Activated CD4-positive, alpha-beta T cell treated with anti-CD3 and anti-CD28 coated beads for 4 hours (primary cell): ENCODE results near the gene SRGAP1.
"Not testable (repeated sequence)": the region's sequence is repeated elsewhere in the genome, so short reads cannot be mapped to it uniquely, and the experiment has no call there.

ENCODE experiments used
- DNase-seq, 2 donors: peaks; one replicate each; pipeline ENCODE4 v3.0.0-alpha.2; 2020

The SRGAP1 gene

GRCh38 chr12:64092507-64093196 lies 248.2 kb downstream of the SRGAP1 start:
- DNase-seq, result no peak

DNA sequence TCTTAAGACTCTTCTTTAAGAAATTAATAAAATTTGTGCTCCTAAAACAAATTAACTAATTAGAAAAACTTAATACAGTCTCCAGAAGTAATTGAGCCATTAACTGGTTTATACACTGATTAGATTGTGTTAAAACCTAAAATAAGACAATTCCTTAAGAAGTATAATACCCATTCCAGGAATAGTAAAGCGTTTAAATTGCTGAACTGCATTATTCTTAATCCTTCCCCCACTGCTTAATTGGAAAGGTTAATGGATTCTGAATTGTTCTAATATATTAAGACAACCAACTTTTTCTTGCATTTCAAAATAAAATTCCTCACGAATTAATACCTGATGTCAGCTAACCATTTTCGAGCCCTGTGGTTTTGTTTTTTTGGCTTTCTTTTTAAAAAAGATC lies 249.2 kb downstream of the SRGAP1 start:
- no peak for DNase-seq

DNA sequence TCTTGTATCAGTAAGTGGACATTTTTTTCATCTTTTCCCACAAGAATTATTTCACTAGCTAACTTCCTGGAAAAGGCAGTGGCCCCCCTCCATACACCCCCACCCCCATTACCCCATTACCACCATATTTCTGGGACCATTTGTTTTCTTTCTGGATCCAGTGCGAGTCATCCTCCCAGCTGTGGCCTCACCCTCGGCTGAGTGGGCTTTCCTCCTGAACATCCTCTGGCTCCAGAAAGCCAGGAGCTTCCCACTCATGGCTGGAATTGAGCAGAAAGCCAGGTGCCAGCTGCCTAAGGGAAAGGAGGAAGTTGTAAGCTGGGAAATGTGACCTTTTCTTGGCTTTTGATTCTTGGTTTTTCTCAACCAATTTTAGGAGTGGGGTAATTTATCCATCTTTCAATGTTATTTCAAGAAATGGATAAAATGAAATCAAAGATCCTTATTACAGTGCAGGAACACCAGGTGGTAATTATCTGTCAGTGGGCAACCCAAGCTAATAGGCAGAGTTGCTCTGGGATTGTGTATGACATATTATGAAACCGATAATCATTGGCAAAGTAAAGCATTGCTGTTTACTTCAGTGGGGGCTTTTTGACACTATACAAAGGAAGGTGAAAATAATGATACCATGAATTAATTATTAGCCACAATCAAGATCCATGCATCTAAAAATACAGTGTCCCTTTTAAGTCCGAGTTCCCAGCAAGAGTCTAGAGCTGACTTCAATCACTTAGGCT lies 253.0 kb downstream of the SRGAP1 start:
- DNase-seq, result no peak

DNA sequence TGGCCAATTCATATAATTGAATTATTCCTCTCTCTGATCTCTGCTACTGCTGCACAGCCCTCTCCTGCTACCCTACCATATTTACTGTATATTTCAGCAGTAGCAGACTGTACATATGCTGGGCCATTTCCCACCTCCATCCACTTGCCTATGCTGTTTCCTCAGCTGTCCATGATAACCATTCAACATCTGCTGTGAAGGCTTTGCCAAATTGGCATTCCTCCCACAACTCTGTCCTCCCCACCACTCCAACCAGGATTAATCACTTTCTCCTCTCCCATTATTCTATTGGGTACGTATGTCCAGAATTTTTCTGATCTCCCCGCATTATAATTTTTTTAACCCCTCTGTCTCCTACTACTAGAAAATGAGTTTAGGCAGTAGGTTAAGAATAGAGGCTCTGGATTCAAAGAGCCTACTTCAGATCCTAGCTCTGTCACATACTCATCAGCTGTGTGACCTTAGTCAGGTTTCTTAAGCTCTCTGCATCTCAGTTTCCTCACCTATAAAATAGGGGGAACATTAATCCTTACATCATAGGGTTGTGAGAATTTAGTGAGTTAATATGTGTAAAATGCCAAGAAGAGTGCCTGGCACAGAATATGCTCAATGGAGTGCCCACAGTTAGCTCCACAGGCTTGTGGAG lies 254.3 kb downstream of the SRGAP1 start:
- DNase-seq, result no peak

GRCh38 chr12:64099397-64099796 lies 254.9 kb downstream of the SRGAP1 start:
- no peak for DNase-seq

DNA sequence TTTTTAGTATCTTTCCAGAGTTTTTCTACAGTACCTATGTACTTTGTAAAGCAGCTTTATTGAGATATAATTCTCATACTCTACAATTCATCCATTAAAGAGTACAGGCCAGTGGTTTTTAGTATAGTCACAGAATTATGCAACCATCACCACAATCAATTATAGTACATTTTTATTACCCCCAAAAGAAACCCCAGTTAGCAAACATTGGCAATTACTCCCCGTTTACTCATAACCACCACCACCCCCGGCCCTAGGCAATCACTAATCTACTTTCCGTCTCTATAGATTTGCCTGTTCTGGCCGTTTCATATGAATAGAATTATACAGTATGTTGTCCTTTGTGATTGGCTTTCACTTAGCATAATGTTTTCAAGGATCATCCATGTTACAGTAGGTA lies 257.8 kb downstream of the SRGAP1 start:
- DNase-seq, result no peak

- no peak for DNase-seq
Measured at GRCh38 chr12:64103825-64104740, 259.6 kb downstream of the SRGAP1 start.

DNA sequence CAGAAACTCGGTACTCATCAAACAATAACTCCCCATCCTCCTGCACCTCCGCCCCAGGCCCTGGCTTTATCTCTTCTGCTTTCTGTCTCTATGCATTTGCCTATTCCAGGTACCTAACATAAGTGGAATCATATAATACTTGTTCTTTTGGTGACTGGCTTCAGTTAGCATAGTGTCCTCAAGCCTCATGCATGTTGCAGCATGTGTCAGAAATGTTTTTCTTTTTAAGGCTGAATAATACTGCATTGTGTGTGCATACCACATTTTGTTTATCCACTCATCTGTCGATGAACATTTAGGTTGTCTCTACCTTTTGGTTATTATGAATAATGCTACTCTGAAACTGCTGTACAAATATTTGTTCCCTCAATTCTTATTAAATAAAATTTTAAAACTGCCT lies 260.5 kb downstream of the SRGAP1 start:
- DNase-seq, result no peak

DNA sequence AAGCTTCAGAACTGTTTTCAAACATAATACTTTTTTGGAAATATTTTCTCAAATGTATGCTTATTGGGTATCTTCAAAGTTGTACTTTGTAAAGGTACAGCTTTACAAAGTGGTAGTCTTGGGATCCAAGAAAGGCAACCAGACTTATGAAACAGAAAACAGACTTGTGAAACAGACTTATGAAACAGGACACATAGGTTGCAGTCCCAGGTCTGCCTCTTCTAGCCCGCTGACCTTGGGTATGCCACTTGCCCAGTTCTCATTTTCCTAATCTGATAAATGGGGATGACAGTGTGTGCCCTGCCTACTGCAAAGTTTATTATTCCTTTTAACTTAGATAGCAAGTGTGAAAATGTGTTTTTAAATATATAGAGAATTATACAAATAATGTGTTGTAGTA lies 263.3 kb downstream of the SRGAP1 start:
- no peak for DNase-seq

GRCh38 chr12:64109706-64110105 lies 265.2 kb downstream of the SRGAP1 start:
- no peak for DNase-seq

DNA sequence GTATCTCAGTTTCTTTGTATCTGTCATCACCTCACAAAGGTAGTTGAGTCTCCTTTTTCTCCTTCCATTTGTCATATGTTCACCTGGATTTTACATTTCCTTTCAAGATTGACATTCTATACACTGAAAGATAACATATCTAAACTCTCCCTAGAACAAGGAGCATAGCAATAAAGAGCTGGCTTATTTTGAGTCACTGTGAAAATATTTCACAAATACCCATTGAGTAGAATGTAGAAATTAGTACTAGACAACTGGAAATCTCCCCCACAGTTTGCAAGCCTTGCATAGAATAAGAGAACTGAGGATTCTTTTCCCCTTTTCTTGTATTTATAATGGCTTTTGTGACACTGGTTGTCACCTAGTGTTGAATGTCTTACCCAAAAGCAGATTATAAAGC lies 266.4 kb downstream of the SRGAP1 start:
- DNase-seq, result no peak

GRCh38 chr12:64116969-64117368 lies 272.5 kb downstream of the SRGAP1 start:
- no peak for DNase-seq

GRCh38 chr12:64120568-64120967 lies 276.1 kb downstream of the SRGAP1 start:
- no peak for DNase-seq

DNA sequence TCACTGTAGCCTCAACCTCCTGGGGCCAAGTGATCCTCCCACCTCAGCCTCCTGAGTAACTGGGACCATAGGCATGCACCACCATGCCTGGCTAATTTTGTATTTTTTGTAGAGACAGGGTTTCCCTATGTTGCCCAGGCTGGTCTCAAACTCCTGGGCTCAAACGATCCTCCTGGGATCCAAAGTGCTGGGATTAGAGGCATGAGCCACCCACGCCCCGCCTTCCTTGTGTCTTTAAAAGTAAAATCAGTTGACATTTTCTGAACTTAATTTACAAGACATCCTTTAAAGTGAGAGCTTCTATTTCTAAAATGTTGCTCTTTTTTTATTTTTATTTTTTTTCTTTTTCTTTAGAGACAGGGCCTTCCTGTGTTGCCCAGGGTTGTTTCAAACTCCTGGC lies 276.6 kb downstream of the SRGAP1 start:
- DNase-seq, result not testable (repeated sequence)

DNA sequence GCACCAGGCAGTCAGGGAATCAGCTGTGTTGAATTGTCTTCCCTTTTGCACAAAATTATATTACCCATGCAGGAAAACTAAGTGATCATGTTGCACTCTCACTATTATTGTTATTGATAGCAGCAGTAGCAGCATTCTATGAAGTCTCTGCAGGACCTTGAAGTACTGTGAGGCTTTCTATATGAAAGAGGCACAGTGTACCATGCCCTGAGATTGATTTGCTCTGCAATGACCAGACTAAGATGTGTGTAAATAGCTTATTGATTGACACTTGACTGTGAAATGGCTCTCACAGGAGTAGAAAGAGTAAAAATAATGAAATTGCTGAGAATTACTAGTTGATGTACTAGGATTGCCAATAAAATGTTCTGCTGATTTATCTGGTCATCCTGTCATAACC lies 277.7 kb downstream of the SRGAP1 start:
- no peak for DNase-seq

- DNase-seq, result no peak
Measured at GRCh38 chr12:64122995-64123394, 278.5 kb downstream of the SRGAP1 start.

DNA sequence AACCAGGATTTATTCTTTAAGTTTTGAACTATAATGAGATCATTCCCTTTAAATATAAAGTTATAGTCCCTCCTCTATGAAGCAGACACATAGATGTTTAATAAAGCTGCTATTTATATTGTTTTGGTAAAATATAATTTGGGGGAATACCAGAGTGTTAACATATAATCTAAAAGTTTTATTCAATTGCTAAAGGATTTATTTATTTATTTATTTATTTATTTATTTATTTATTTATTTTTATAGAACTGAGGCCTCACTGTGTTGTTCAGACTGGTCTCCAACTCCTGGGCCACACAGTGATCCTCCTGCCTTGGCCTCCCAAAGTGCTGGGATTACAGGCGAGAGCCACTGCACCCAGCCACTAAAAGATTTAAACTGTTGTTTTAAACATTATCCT lies 278.9 kb downstream of the SRGAP1 start:
- DNase-seq, result no peak

GRCh38 chr12:64124511-64125197 lies 280.2 kb downstream of the SRGAP1 start:
- no peak for DNase-seq

DNA sequence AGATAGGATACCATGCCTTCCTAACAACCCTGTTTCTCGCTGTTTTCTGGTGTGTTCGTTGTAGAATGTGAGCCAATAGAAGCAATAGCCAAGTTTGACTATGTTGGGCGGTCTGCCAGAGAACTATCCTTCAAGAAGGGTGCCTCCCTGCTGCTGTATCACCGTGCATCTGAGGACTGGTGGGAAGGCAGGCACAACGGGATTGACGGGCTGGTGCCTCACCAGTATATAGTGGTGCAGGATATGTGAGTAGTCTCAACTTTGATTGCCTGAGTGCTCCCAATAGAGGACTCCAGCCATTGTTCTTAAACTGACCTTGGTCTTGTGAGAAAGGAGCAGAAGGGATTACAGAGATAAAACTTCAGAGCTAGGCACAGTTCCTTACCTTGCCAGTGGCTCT lies 281.4 kb downstream of the SRGAP1 start:
- no peak for DNase-seq

GRCh38 chr12:64127811-64128210 lies 283.3 kb downstream of the SRGAP1 start:
- no peak for DNase-seq

DNA sequence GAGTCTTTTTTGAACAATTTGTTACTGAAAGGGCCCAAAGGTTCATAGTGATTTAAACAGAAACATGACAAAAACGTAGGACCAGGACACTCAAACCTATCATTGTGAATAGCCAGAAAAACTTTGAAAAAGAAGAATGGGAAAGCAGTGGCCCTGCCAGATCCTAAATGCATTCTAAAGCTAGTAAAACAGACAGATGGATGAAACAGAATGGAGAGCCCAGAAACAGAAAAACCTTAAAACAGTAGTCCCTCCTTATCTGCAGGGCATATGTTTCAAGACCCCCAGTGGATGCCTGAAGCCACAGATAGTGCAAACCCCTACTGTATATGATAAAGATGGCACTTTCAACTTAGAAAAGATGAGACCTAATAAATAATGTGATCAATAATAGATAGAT lies 283.9 kb downstream of the SRGAP1 start:
- no peak for DNase-seq

GRCh38 chr12:64130476-64130875 lies 286.0 kb downstream of the SRGAP1 start:
- not testable (repeated sequence) for DNase-seq
